H9 (cell line): ENCODE measurements around the gene TMCO4. TPM values are rescaled to one million over a fixed set of nuclear protein-coding genes. Genes with fewer than 3 reads are reported as not detected.

Source experiments
- DNase-seq: peaks from one replicate; pipeline ENCODE4 v3.0.0-alpha.2; 2017
- H2AFZ ChIP-seq: one replicate; pipeline ENCODE4 v1.6.1; 2013; ENCODE audit warnings: mild to moderate bottlenecking, low read length, control low read depth, moderate library complexity
- H2AK5ac ChIP-seq: 2 replicates; pipeline ENCODE4 v1.6.1; 2013; ENCODE audit warnings: low read length, control low read depth, mixed read lengths; ENCODE audit not compliant: insufficient read length
- H2BK120ac ChIP-seq: one replicate; pipeline ENCODE4 v1.6.1; 2013; ENCODE audit warnings: low read depth, mild to moderate bottlenecking, low read length, control low read depth, inconsistent platforms; ENCODE audit not compliant: poor library complexity, severe bottlenecking
- H2BK12ac ChIP-seq: 2 replicates; pipeline ENCODE4 v1.6.1; 2013; ENCODE audit warnings: low read length, control low read depth, mixed read lengths, low read depth; ENCODE audit not compliant: insufficient read length
- H2BK15ac ChIP-seq: 2 replicates; pipeline ENCODE4 v1.6.1; 2013; ENCODE audit warnings: low read depth, low read length, control low read depth
- H2BK20ac ChIP-seq: one replicate; pipeline ENCODE4 v1.6.1; 2013; ENCODE audit warnings: low read depth, mild to moderate bottlenecking, low read length, control low read depth, inconsistent platforms; ENCODE audit not compliant: poor library complexity, severe bottlenecking
- H2BK5ac ChIP-seq: 2 replicates; pipeline ENCODE4 v1.6.1; 2013; ENCODE audit warnings: low read length, control low read depth, mixed read lengths; ENCODE audit not compliant: insufficient read length
- H3K14ac ChIP-seq: 2 replicates; pipeline ENCODE4 v1.6.1; 2013; ENCODE audit warnings: low read length, control low read depth; ENCODE audit not compliant: insufficient read depth
- H3K18ac ChIP-seq: 2 replicates; pipeline ENCODE4 v1.6.1; 2013; ENCODE audit warnings: low read depth, mild to moderate bottlenecking, mixed read lengths, low read length, control low read depth; ENCODE audit not compliant: insufficient read length
- H3K23ac ChIP-seq: 2 replicates; pipeline ENCODE4 v1.6.1; 2013; ENCODE audit warnings: low read length, control low read depth, mixed read lengths, low read depth; ENCODE audit not compliant: insufficient read length
- H3K23me2 ChIP-seq: 2 replicates; pipeline ENCODE4 v1.6.1; 2013; ENCODE audit warnings: low read depth, mild to moderate bottlenecking, mixed read lengths, low read length, control low read depth; ENCODE audit not compliant: insufficient read length, poor library complexity, severe bottlenecking
- H3K27ac ChIP-seq: 2 replicates; pipeline ENCODE4 v1.5.1; 2013; ENCODE audit warnings: low read length, control low read depth, mixed read lengths, low read depth; ENCODE audit not compliant: insufficient read length
- H3K27me3 ChIP-seq: 2 replicates; pipeline ENCODE4 v1.6.1; 2013; ENCODE audit warnings: low read length, control low read depth, inconsistent platforms; ENCODE audit not compliant: insufficient read depth
- H3K4ac ChIP-seq: 2 replicates; pipeline ENCODE4 v1.6.1; 2013; ENCODE audit warnings: low read depth, mild to moderate bottlenecking, control low read depth, inconsistent platforms, low read length, moderate library complexity
- H3K4me1 ChIP-seq: 2 replicates; pipeline ENCODE4 v1.6.1; 2013; ENCODE audit warnings: low read length, control low read depth, inconsistent platforms; ENCODE audit not compliant: insufficient read depth
- H3K4me2 ChIP-seq: 2 replicates; pipeline ENCODE4 v1.6.1; 2013; ENCODE audit warnings: low read length, control low read depth, mixed read lengths; ENCODE audit not compliant: insufficient read length, insufficient read depth
- H3K56ac ChIP-seq: 2 replicates; pipeline ENCODE4 v1.6.1; 2013; ENCODE audit warnings: low read depth, mild to moderate bottlenecking, mixed read lengths, low read length, control low read depth; ENCODE audit not compliant: insufficient read length
- H3K79me1 ChIP-seq: 2 replicates; pipeline ENCODE4 v1.6.1; 2013; ENCODE audit warnings: low read depth, mild to moderate bottlenecking, moderate library complexity, low read length, control low read depth, inconsistent platforms; ENCODE audit not compliant: insufficient read depth, poor library complexity, severe bottlenecking
- H3K79me2 ChIP-seq: 2 replicates; pipeline ENCODE4 v1.6.1; 2013; ENCODE audit warnings: low read length, control low read depth, inconsistent platforms; ENCODE audit not compliant: insufficient read depth
- H3K9ac ChIP-seq: 2 replicates; pipeline ENCODE4 v1.6.1; 2013; ENCODE audit warnings: low read length, control low read depth, mixed read lengths; ENCODE audit not compliant: insufficient read length; ENCODE audit errors: extremely low read depth
- H3K9me3 ChIP-seq: one replicate; pipeline ENCODE4 v1.6.1; 2013; ENCODE audit warnings: low read depth, low read length, inconsistent platforms; ENCODE audit not compliant: control insufficient read depth
- H3T11ph ChIP-seq: one replicate; pipeline ENCODE4 v1.6.1; 2013; ENCODE audit warnings: mild to moderate bottlenecking, low read length, control low read depth, inconsistent platforms
- H4K20me1 ChIP-seq: one replicate; pipeline ENCODE4 v1.6.1; 2013; ENCODE audit not compliant: control insufficient read depth, insufficient read length, insufficient read depth
- H4K5ac ChIP-seq: 2 replicates; pipeline ENCODE4 v1.6.1; 2013; ENCODE audit warnings: low read depth, mild to moderate bottlenecking, mixed read lengths, low read length, control low read depth; ENCODE audit not compliant: insufficient read length
- H4K8ac ChIP-seq: replicated peaks from 2 replicates; pipeline ENCODE4 v1.6.1; 2013; ENCODE audit warnings: low read length, control low read depth, mixed read lengths, low read depth; ENCODE audit not compliant: insufficient read length
- H4K91ac ChIP-seq: 2 replicates; pipeline ENCODE4 v1.6.1; 2013; ENCODE audit warnings: low read depth, mild to moderate bottlenecking, moderate library complexity, mixed read lengths, low read length, control low read depth; ENCODE audit not compliant: insufficient read length
- H3K27ac Mint-ChIP-seq, 3 experiments: 2 replicates in 2 of 3; 3 replicates in 1 of 3; pipeline ENCODE4 v1.8.0; 2020 to 2021; ENCODE audit warnings: mixed read lengths in 3 of 3, mild to moderate bottlenecking in 1 of 3, moderate library complexity in 1 of 3
- H3K27me3 Mint-ChIP-seq: 2 replicates; pipeline ENCODE4 v1.8.0; 2021; ENCODE audit warnings: low read depth, mild to moderate bottlenecking, moderate library complexity, mixed read lengths
- H3K36me3 Mint-ChIP-seq, 3 experiments: 2 replicates in 2 of 3; 3 replicates in 1 of 3; pipeline ENCODE4 v1.8.0; 2020 to 2021; ENCODE audit warnings: low read depth in 3 of 3, mixed read lengths in 3 of 3; ENCODE audit not compliant: insufficient read depth in 1 of 3
- H3K4me1 Mint-ChIP-seq, 2 experiments: 2 replicates each; pipeline ENCODE4 v1.8.0; 2020; ENCODE audit warnings: mixed read lengths in 2 of 2
- H3K4me3 Mint-ChIP-seq, 2 experiments: 2 replicates in 1 of 2; 3 replicates in 1 of 2; pipeline ENCODE4 v1.8.0; 2020 to 2021; ENCODE audit warnings: mild to moderate bottlenecking in 2 of 2, mixed read lengths in 2 of 2, moderate library complexity in 1 of 2
- H3K9me3 Mint-ChIP-seq, 2 experiments: 2 replicates in 1 of 2; 3 replicates in 1 of 2; pipeline ENCODE4 v1.8.0; 2020; ENCODE audit warnings: mild to moderate bottlenecking in 2 of 2, mixed read lengths in 2 of 2, moderate library complexity in 1 of 2
- CTCF ChIP-seq: fragments of 200-600 bp; sonication (generic); conservative IDR thresholded peaks from 3 replicates; pipeline ENCODE4 v1.8.0; 2021; ENCODE audit warnings: antibody characterized with exemption, mild to moderate bottlenecking
- WGBS: extraction: QIAGEN DNeasy Blood & Tissue Kit; methylation state at CpG from one replicate; pipeline ENCODE4 v1.1.7; 2013; ENCODE audit warnings: missing lambda C conversion rate, low lambda C conversion rate, mixed read lengths; ENCODE audit not compliant: insufficient read length; ENCODE audit errors: extremely low coverage; 5-methylcytosine and 5-hydroxymethylcytosine counted together
- total RNA-seq: library from RNA; stranded (reverse); gene quantifications from 2 replicates; pipeline ENCODE4 v1.2.1, GENCODE V29; 2021

TMCO4 gene
- total RNA-seq, 1 experiment from 2014 or later = 4.0 TPM

- no peak overlapping the region for H3K14ac ChIP-seq
- TF ChIP-seq CTCF = no peak
- no peak overlapping the region for H3K18ac ChIP-seq
- Mint-ChIP-seq H3K4me1 (peaks cover 19 to 34% of the 10 kb centered on the region in 2 experiments), H3K4me3 (peak overlapping the region in 1 of 2 experiments; percentile 97; a peak in 1 of 5 replicates), H3K36me3 (no peaks in the 10 kb centered on the region; a peak in 2 of 7 replicates), H3K27me3 (peaks cover 60% of the 10 kb centered on the region), H3K27ac (no peak overlapping the region), H3K9me3 (peaks cover 0 to 3% of the 10 kb centered on the region in 2 experiments; a peak in 1 of 5 replicates)
- no peak overlapping the region for H2BK5ac ChIP-seq
- H3K79me1 ChIP-seq = no peaks in the 10 kb centered on the region
- no peaks in the 10 kb centered on the region; the same call in 1 of the 2 replicates for H3K4me1 ChIP-seq
- H3K23ac ChIP-seq = no peak overlapping the region
- no peak overlapping the region for H3K56ac ChIP-seq
- H3K9ac ChIP-seq = no peak overlapping the region
- H2AFZ ChIP-seq = no peak overlapping the region
- WGBS = no CpG with 5 or more reads among the region's 51 CpGs
- no peak overlapping the region for H2BK12ac ChIP-seq
- no peak overlapping the region for H3K4ac ChIP-seq
- H4K91ac ChIP-seq = no peak overlapping the region
- H4K8ac ChIP-seq = no peak overlapping the region
- no peak overlapping the region for H4K5ac ChIP-seq
- H3K27me3 ChIP-seq = peaks cover 17% of the 10 kb centered on the region; the same call in 1 of the 2 replicates
- H3T11ph ChIP-seq = no peak overlapping the region
- DNase-seq = no peak
- H3K4me2 ChIP-seq = peak overlapping the region; percentile 58
- H3K27ac ChIP-seq = no peak overlapping the region
- H2AK5ac ChIP-seq = no peak overlapping the region
- no peak overlapping the region for H2BK120ac ChIP-seq
- H3K23me2 ChIP-seq = peaks cover 19% of the 10 kb centered on the region
- H2BK20ac ChIP-seq = no peak overlapping the region
- no peak overlapping the region for H2BK15ac ChIP-seq
- H3K79me2 ChIP-seq = no peaks in the 10 kb centered on the region
- no peaks in the 10 kb centered on the region for H3K9me3 ChIP-seq
- H4K20me1 ChIP-seq = no peaks in the 10 kb centered on the region
Measured at GRCh38 chr1:19644395-19644680, 155.4 kb downstream of the TMCO4 start.
